ENCODE results near the gene ZNF774.

ZNF774 gene

GRCh38 chr15:90396321-90396720 is 44.2 kb downstream of the ZNF774 start:
- no peak overlapping the region for H3K27ac ChIP-seq (ENCODE audit: extremely low read depth, low read depth, low read length)
- POLR2A ChIA-PET, result interaction anchor here (1.6 kb wide), 1 partner anchor 8 kb away, joined by 10 read pairs; the partner anchor contains the start of gene IQGAP1
- CTCF ChIA-PET, result interaction anchor here (0.6 to 1.3 kb wide), 2 partner anchors 85 to 386 kb away, joined by 4 to 7 read pairs; no protein-coding TSS in a partner anchor
- peaks cover 21% of the 10 kb centered on the region for H3K4me1 ChIP-seq (ENCODE audit: control insufficient read depth, insufficient read depth, low read length)
- H3K36me3 ChIP-seq (ENCODE audit: control insufficient read depth in 2 of 2, insufficient read depth in 1 of 2, low read length in 2 of 2), result peaks cover 5 to 14% of the 10 kb centered on the region in 2 experiments; a peak in 2 of 3 replicates
- TF ChIP-seq ZNF843 (tag by site-specific recombination; IDR thresholded peaks at IDR 0.05) (no peak), ZNF433 (tag by site-specific recombination; IDR thresholded peaks at IDR 0.05; ENCODE audit: low read depth) (no peak), ZBTB1 (tag by site-specific recombination; IDR thresholded peaks at IDR 0.05) (no peak), SP3 (tag by site-specific recombination; IDR thresholded peaks at IDR 0.05) (no peak), ZNF155 (tag by site-specific recombination; IDR thresholded peaks at IDR 0.05) (no peak), ZNF76 (tag by site-specific recombination; IDR thresholded peaks at IDR 0.05; ENCODE audit: borderline replicate concordance, low read depth) (no peak), KLF10 (tag by site-specific recombination; IDR thresholded peaks at IDR 0.05) (no peak), ZNF837 (tag by site-specific recombination; IDR thresholded peaks at IDR 0.05) (no peak), ZNF175 (tag by site-specific recombination; IDR thresholded peaks at IDR 0.05) (no peak), GLIS2 (tag by site-specific recombination; IDR thresholded peaks at IDR 0.05) (no peak), ZNF23 (tag by site-specific recombination; IDR thresholded peaks at IDR 0.05; ENCODE audit: borderline replicate concordance) (no peak), ZFP41 (tag by site-specific recombination; IDR thresholded peaks at IDR 0.05; ENCODE audit: borderline replicate concordance) (no peak), RBAK (tag by site-specific recombination; IDR thresholded peaks at IDR 0.05) (no peak), ZNF133 (tag by site-specific recombination; IDR thresholded peaks at IDR 0.05) (no peak)
- TF ChIP-seq, protein P1, sequence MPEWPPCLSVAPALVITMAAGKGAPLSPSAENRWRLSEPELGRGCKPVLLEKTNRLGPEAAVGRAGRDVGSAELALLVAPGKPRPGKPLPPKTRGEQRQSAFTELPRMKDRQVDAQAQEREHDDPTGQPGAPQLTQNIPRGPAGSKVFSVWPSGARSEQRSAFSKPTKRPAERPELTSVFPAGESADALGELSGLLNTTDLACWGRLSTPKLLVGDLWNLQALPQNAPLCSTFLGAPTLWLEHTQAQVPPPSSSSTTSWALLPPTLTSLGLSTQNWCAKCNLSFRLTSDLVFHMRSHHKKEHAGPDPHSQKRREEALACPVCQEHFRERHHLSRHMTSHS (tag by site-specific recombination; IDR thresholded peaks at IDR 0.05), result no peak
- TF ChIP-seq, protein P2, sequence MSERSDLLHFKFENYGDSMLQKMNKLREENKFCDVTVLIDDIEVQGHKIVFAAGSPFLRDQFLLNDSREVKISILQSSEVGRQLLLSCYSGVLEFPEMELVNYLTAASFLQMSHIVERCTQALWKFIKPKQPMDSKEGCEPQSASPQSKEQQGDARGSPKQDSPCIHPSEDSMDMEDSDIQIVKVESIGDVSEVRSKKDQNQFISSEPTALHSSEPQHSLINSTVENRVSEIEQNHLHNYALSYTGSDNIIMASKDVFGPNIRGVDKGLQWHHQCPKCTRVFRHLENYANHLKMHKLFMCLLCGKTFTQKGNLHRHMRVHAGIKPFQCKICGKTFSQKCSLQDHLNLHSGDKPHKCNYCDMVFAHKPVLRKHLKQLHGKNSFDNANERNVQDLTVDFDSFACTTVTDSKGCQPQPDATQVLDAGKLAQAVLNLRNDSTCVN (tag by site-specific recombination; optimal IDR thresholded peaks at IDR 0.05), result no peak
- H3K9me3 ChIP-seq (ENCODE audit: control insufficient read depth, insufficient read depth, low read depth, low read length), result no peaks in the 10 kb centered on the region
- no peak overlapping the region for H3K4me3 ChIP-seq (ENCODE audit: low read depth, low read length)

GRCh38 chr15:90400005-90400758 is 48.1 kb downstream of the ZNF774 start:
- no peak overlapping the region; the same call in 1 of the 2 replicates for H3K4me3 ChIP-seq (ENCODE audit: low read depth, low read length)
- TF ChIP-seq ZNF366 (tag by site-specific recombination; conservative IDR thresholded peaks at IDR 0.05) (peak; percentile 64; the same call in 1 of the 2 replicates), ZNF558 (tag by site-specific recombination; IDR thresholded peaks at IDR 0.05) (no peak), ZNF416 (tag by site-specific recombination; IDR thresholded peaks at IDR 0.05) (no peak), KLF7 (tag by site-specific recombination; IDR thresholded peaks at IDR 0.05; ENCODE audit: borderline replicate concordance) (no peak), BCL6B (tag by site-specific recombination; IDR thresholded peaks at IDR 0.05) (peak; percentile 89), ZNF2 (tag by site-specific recombination; IDR thresholded peaks at IDR 0.05) (no peak), ZNF175 (tag by site-specific recombination; IDR thresholded peaks at IDR 0.05) (no peak), ZNF48 (tag by site-specific recombination; IDR thresholded peaks at IDR 0.05) (no peak), ZNF621 (tag by site-specific recombination; IDR thresholded peaks at IDR 0.05) (0 out of 2 replicates have a peak, but pooled peaks have one; percentile 69), HIC1 (tag by site-specific recombination; IDR thresholded peaks at IDR 0.05) (peak; percentile 40; the same call in 1 of the 2 replicates)
- TF ChIP-seq, protein P3, sequence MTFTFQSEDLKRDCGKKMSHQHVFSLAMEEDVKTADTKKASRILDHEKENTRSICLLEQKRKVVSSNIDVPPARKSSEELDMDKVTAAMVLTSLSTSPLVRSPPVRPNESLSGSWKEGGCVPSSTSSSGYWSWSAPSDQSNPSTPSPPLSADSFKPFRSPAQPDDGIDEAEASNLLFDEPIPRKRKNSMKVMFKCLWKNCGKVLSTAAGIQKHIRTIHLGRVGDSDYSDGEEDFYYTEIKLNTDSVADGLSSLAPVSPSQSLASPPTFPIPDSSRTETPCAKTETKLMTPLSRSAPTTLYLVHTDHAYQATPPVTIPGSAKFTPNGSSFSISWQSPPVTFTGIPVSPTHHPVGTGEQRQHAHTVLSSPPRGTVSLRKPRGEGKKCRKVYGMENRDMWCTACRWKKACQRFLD (tag by site-specific recombination; IDR thresholded peaks at IDR 0.05), result no peak

More at GRCh38 chr15:90400005-90400758, 48.1 kb downstream of the ZNF774 start:
- H3K4me1 ChIP-seq (ENCODE audit: control insufficient read depth, insufficient read depth, low read length), result peaks cover 36% of the 10 kb centered on the region
- H3K27ac ChIP-seq (ENCODE audit: extremely low read depth, low read depth, low read length), result peak overlapping the region; percentile 69
- ChIA-PET POLR2A (interaction anchor here (1.3 to 3.7 kb wide), 2 partner anchors 12 to 48 kb away, joined by 4 to 32 read pairs; partner anchors contain the start of genes IQGAP1 and ZNF774), CTCF (interaction anchor here (0.6 to 2.1 kb wide), 3 partner anchors 51 to 81 kb away, joined by 3 to 8 read pairs (median 4); no protein-coding TSS in a partner anchor)
- H3K9me3 ChIP-seq (ENCODE audit: control insufficient read depth, insufficient read depth, low read depth, low read length), result no peaks in the 10 kb centered on the region
- peaks cover 0 to 4% of the 10 kb centered on the region in 2 experiments; a peak in 1 of 3 replicates for H3K36me3 ChIP-seq (ENCODE audit: control insufficient read depth in 2 of 2, insufficient read depth in 1 of 2, low read length in 2 of 2)
